ENCODE measurements around the gene NMNAT2.

The NMNAT2 gene

DNA sequence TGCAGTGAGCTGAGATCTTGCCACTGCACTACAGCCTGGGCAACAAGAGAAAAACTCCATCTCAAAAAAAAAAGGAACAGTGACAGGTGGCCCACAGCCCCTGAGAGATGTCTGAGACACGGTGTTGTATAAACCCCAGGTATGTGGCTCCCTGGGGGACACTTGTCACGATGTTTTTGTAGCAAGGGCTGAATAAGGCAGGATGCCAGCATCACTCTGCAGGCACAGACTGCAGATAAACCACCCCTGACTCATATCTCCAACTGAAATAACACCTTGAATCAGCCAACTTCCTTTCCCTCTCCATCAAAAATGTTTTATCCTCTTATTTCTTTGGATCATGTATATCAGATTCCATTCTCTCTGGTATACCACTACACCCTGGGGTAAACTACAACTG lies 52.5 kb downstream of the NMNAT2 start:
- no peaks in the 10 kb centered on the region for H3K79me2 ChIP-seq (ENCODE audit: low read length)
- no peak overlapping the region for H3K9ac ChIP-seq (ENCODE audit: low read length)
- H3K27ac ChIP-seq (ENCODE audit: low read length) = no peak overlapping the region
- H4K20me1 ChIP-seq (ENCODE audit: insufficient read depth, low read length) = no peaks in the 10 kb centered on the region
- H3K27me3 ChIP-seq (ENCODE audit: low read depth, low read length) = peaks cover 13% of the 10 kb centered on the region
- no peak overlapping the region for H2AFZ ChIP-seq (ENCODE audit: low read depth, low read length)
- no peaks in the 10 kb centered on the region for H3K9me3 ChIP-seq (ENCODE audit: insufficient read depth, low read length)
- H3K4me2 ChIP-seq (ENCODE audit: low read length) = no peak overlapping the region
- no peak for TF ChIP-seq EZH2phosphoT487 (IDR thresholded peaks at IDR 0.05; ENCODE audit: low read depth)
- TF ChIP-seq, protein P1, sequence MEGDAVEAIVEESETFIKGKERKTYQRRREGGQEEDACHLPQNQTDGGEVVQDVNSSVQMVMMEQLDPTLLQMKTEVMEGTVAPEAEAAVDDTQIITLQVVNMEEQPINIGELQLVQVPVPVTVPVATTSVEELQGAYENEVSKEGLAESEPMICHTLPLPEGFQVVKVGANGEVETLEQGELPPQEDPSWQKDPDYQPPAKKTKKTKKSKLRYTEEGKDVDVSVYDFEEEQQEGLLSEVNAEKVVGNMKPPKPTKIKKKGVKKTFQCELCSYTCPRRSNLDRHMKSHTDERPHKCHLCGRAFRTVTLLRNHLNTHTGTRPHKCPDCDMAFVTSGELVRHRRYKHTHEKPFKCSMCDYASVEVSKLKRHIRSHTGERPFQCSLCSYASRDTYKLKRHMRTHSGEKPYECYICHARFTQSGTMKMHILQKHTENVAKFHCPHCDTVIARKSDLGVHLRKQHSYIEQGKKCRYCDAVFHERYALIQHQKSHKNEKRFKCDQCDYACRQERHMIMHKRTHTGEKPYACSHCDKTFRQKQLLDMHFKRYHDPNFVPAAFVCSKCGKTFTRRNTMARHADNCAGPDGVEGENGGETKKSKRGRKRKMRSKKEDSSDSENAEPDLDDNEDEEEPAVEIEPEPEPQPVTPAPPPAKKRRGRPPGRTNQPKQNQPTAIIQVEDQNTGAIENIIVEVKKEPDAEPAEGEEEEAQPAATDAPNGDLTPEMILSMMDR (IDR thresholded peaks at IDR 0.05; ENCODE audit: low read depth, low read length) = no peak
- no peak overlapping the region for H3K4me3 ChIP-seq (ENCODE audit: low read length)
- no peaks in the 10 kb centered on the region for H3K36me3 ChIP-seq (replicated peaks; ENCODE audit: low read depth, low read length)
- H3K4me1 ChIP-seq (ENCODE audit: low read length) = no peaks in the 10 kb centered on the region

DNA sequence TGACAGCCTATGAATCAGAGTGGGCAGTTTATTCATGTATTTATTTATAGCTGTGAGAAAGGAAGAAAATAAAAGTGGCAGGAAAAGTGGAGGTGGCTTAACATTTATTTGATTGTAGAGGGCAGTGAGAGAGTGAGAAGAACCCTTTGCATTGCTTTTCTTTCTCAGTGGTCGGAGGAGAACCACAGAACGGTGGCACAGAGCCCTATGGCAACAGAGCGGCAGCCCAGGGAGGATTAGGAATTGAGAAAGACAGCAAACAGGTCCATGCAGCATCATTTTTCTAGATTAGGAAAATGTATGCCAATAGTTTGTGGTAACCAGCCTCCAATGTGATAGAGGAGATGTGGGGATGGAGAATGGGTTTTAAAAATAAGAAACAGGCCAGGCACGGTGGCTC lies 53.1 kb downstream of the NMNAT2 start:
- TF ChIP-seq EZH2phosphoT487 (IDR thresholded peaks at IDR 0.05; ENCODE audit: low read depth) = no peak
- TF ChIP-seq, protein P1 (IDR thresholded peaks at IDR 0.05; ENCODE audit: low read depth, low read length) = no peak
- Histone ChIP-seq H3K9me3 (ENCODE audit: insufficient read depth, low read length) (no peaks in the 10 kb centered on the region), H3K4me1 (ENCODE audit: low read length) (no peaks in the 10 kb centered on the region), H3K79me2 (ENCODE audit: low read length) (no peaks in the 10 kb centered on the region), H3K27me3 (ENCODE audit: low read depth, low read length) (peaks cover 19% of the 10 kb centered on the region), H3K9ac (ENCODE audit: low read length) (no peak overlapping the region), H4K20me1 (ENCODE audit: insufficient read depth, low read length) (no peaks in the 10 kb centered on the region), H3K27ac (ENCODE audit: low read length) (no peak overlapping the region), H3K4me2 (ENCODE audit: low read length) (no peak overlapping the region), H3K4me3 (ENCODE audit: low read length) (no peak overlapping the region), H2AFZ (ENCODE audit: low read depth, low read length) (no peak overlapping the region), H3K36me3 (replicated peaks; ENCODE audit: low read depth, low read length) (no peaks in the 10 kb centered on the region)

DNA sequence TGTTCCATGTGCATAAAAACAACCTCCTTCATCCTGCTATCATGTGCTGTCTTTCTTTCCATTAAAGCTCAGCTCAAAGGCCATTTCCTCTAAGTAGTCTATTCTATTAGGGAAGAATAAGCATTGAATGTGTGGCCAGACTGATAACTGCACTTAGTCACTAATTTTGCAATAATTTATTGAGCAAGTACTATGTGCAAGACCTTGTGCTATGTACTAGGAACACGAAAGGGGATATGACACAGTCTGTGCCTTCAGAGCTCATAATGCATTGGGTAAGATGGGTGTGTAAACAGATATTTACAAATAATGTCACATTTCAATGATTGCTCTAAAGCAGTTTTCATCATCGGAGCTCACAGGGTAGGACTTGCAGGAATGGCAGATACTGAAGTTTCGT lies 54.2 kb downstream of the NMNAT2 start:
- Histone ChIP-seq H3K79me2 (ENCODE audit: low read length) (no peaks in the 10 kb centered on the region), H3K36me3 (replicated peaks; ENCODE audit: low read depth, low read length) (no peaks in the 10 kb centered on the region), H3K9me3 (ENCODE audit: insufficient read depth, low read length) (no peaks in the 10 kb centered on the region), H3K9ac (ENCODE audit: low read length) (no peak overlapping the region), H3K4me2 (ENCODE audit: low read length) (no peak overlapping the region), H2AFZ (ENCODE audit: low read depth, low read length) (no peak overlapping the region), H3K27me3 (ENCODE audit: low read depth, low read length) (peaks cover 26% of the 10 kb centered on the region), H3K4me1 (ENCODE audit: low read length) (no peaks in the 10 kb centered on the region), H4K20me1 (ENCODE audit: insufficient read depth, low read length) (no peaks in the 10 kb centered on the region), H3K27ac (ENCODE audit: low read length) (no peak overlapping the region), H3K4me3 (ENCODE audit: low read length) (no peak overlapping the region)
- TF ChIP-seq, protein P1 (IDR thresholded peaks at IDR 0.05; ENCODE audit: low read depth, low read length) = no peak
- no peak for TF ChIP-seq EZH2phosphoT487 (IDR thresholded peaks at IDR 0.05; ENCODE audit: low read depth)

- Histone ChIP-seq H3K27ac (ENCODE audit: low read length) (no peak overlapping the region), H4K20me1 (ENCODE audit: insufficient read depth, low read length) (no peaks in the 10 kb centered on the region), H3K9ac (ENCODE audit: low read length) (no peak overlapping the region), H3K4me3 (ENCODE audit: low read length) (no peak overlapping the region), H3K36me3 (replicated peaks; ENCODE audit: low read depth, low read length) (no peaks in the 10 kb centered on the region), H3K79me2 (ENCODE audit: low read length) (no peaks in the 10 kb centered on the region), H3K4me1 (ENCODE audit: low read length) (no peaks in the 10 kb centered on the region), H3K4me2 (ENCODE audit: low read length) (no peak overlapping the region), H3K9me3 (ENCODE audit: insufficient read depth, low read length) (no peaks in the 10 kb centered on the region), H2AFZ (ENCODE audit: low read depth, low read length) (no peak overlapping the region), H3K27me3 (ENCODE audit: low read depth, low read length) (peaks cover 26% of the 10 kb centered on the region)
- no peak for TF ChIP-seq EZH2phosphoT487 (IDR thresholded peaks at IDR 0.05; ENCODE audit: low read depth)
- TF ChIP-seq, protein P1 (IDR thresholded peaks at IDR 0.05; ENCODE audit: low read depth, low read length) = no peak
Observed at GRCh38 chr1:183361081-183361480, 57.1 kb downstream of the NMNAT2 start.

Data from OCI-LY3 (cell line).